ENCODE results near the gene FSIP1. TPM values are rescaled to one million over a fixed set of nuclear protein-coding genes. Genes with fewer than 3 reads are reported as not detected.

FSIP1 gene
- total RNA-seq, 2 donors from 2014 or later = 0.67 to 1.7 TPM

DNA sequence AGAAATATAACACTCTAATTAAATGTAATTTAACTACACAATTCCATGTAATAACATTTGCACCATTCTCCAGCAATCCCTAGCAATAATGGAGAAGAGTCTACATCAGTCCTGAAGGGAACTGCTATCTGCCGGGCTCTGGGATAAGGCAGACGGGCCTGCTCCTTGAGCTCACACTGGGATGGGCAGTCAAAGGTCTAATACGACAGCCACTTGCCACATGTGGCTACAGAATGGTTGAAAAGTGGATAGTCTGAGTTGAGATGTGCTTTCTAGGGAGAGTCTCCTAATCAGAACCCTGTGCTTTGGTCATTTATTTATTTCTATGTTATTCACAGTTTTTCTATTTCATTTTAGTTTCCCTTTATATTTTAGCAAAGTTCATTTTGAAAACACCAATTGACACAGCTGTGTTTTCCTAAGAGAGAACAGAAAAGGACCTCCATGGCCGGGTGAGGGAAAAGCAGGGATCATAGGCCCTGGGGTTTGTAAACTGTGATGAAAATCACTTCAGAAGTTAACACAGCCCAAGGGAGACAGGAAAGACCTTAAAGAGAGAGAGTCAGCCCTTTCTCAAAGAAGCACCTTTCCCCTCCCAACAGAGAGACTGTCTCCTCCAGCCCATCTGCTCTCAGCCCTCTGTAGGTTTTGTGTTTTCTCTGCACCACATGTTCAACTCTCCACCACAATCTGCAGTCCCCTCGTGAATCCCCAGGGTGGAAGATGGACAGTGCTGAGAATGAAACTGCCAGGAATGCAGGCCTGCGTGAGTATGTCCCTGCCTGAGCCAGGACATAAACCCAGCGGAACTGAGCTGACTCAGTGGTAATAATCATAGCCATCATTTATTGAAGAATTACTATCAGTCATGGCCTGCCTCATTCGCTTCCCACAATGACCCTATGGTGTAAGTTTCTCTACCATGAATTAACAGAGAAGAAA lies 11.6 kb downstream of the FSIP1 start:
- Mint-ChIP-seq H3K4me1 (peaks cover 13% of the 10 kb centered on the region), H3K27ac (no peak overlapping the region), H3K36me3 (ENCODE audit: low read depth) (no peaks in the 10 kb centered on the region), H3K4me3 (no peak overlapping the region), H3K27me3 (no peaks in the 10 kb centered on the region)
- H3K9me3 ChIP-seq (ENCODE audit: control insufficient read depth, low read length, poor library complexity, severe bottlenecking) = no peaks in the 10 kb centered on the region
- ATAC-seq = no peak
- DNase-seq = no peak

DNA sequence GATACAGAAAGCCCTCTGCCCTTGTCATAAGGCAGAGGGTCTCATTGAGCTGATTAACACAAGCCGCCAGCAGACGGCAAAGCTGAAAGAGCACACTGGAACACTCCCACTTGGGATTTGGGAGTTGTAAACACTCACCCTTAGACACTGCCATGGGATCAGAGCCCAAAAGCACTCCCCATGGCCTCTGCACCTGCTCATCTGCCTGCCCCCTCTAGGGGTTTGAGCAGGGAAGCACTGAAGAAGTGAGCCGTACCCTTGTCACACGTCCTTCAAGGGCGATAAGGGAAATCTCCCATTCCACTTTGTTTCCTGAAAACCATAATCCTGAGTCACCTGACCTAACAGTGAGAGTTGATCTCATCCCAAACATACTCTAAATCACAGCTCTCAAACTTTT lies 14.7 kb downstream of the FSIP1 start:
- H3K9me3 ChIP-seq (ENCODE audit: control insufficient read depth, low read length, poor library complexity, severe bottlenecking) = no peaks in the 10 kb centered on the region
- Mint-ChIP-seq H3K4me1 (peaks cover 4% of the 10 kb centered on the region), H3K36me3 (ENCODE audit: low read depth) (no peaks in the 10 kb centered on the region), H3K27me3 (no peaks in the 10 kb centered on the region), H3K27ac (no peak overlapping the region), H3K4me3 (no peak overlapping the region)
- ATAC-seq (no peak), DNase-seq (no peak)

DNA sequence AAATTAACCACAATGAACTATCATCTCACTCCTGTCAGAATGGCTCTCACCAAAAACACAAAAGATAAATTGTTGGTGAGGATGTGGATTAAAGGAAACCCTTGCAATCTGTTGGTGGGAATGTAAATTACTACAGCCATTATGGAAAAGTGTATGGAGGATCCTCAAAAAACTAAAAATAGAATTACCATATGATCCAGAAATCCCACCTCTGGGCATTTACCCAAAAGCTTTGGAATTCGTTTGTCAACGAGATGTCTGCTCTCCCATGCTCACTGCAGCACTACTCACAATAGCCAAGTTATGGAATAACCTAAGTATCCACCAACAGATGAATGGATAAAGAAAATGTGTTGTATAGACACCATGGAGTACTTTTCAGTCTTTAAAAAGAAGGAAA lies 21.6 kb downstream of the FSIP1 start:
- H3K4me1 Mint-ChIP-seq = peaks cover 3% of the 10 kb centered on the region
- no peak for ATAC-seq

DNA sequence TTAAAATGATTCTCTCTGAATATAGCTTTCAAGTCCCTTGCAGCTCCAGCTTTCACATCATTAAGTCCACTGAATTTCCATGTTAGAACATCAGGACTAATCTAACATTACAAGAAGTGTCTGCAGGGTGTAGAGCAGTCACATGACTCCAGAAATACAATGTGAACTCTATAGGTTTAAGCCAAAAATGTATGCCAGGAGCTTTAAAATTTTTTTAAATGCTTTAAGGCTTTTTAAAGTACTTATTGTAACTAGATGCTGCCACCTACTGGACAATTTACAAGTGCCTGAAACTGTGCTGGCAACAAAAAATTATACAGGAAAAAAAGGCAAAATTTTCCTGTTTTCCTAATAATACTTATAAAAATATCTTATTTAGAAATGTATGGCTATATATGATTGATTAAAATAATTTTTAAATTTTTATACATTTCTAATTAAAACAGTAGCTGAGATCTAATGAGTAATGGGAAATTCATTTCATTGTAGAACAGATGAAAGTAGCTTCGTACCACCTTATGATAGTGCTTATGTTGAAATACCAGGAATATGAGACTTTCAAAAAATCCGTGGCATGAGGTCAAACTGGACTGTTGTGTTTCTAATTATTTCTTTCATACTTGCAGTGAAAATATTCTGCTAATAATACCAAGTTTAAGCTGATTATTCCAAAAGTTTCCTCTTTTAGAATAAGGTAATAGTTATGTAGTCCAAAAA lies 25.7 kb downstream of the FSIP1 start:
- H3K27me3 Mint-ChIP-seq = peaks cover 7% of the 10 kb centered on the region
- no peak for DNase-seq
- peaks cover 6% of the 10 kb centered on the region for H3K4me1 Mint-ChIP-seq
- H3K36me3 Mint-ChIP-seq (ENCODE audit: low read depth) = peaks cover 2% of the 10 kb centered on the region
- ATAC-seq = peak; percentile 52
- H3K9me3 ChIP-seq (ENCODE audit: control insufficient read depth, low read length, poor library complexity, severe bottlenecking) = no peaks in the 10 kb centered on the region
- no peak overlapping the region for H3K4me3 Mint-ChIP-seq
- H3K27ac Mint-ChIP-seq = no peak overlapping the region

More for the DNA sequence above, 21.6 kb downstream of the FSIP1 start:
- Mint-ChIP-seq H3K27me3 (no peaks in the 10 kb centered on the region), H3K36me3 (ENCODE audit: low read depth) (peaks cover 2% of the 10 kb centered on the region), H3K4me3 (no peak overlapping the region), H3K27ac (no peak overlapping the region)
- DNase-seq = no peak
- no peaks in the 10 kb centered on the region for H3K9me3 ChIP-seq (ENCODE audit: control insufficient read depth, low read length, poor library complexity, severe bottlenecking)

DNA sequence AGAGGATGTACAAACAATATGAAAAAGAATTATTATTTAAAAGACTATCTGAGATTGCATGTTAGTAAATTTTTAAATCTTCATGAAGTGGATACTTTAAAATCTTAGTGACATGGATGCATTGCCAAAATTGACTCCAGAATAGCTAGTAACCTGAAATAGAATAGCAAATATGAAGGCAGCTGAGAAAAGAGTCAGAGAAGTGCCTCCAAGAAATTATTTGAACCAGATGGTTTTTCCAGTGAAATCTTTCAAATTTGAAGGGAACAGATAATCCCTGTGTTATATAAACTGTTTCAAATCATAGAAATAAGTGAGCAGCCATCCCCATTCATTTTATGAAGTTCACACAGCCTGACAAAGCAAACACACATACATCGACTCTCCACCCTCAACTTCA lies 29.6 kb downstream of the FSIP1 start:
- Mint-ChIP-seq H3K36me3 (ENCODE audit: low read depth) (no peaks in the 10 kb centered on the region), H3K27ac (no peak overlapping the region), H3K4me1 (peaks cover 3% of the 10 kb centered on the region), H3K27me3 (peaks cover 22% of the 10 kb centered on the region), H3K4me3 (no peak overlapping the region)
- DNase-seq (no peak), ATAC-seq (no peak)
- H3K9me3 ChIP-seq (ENCODE audit: control insufficient read depth, low read length, poor library complexity, severe bottlenecking) = no peaks in the 10 kb centered on the region

DNA sequence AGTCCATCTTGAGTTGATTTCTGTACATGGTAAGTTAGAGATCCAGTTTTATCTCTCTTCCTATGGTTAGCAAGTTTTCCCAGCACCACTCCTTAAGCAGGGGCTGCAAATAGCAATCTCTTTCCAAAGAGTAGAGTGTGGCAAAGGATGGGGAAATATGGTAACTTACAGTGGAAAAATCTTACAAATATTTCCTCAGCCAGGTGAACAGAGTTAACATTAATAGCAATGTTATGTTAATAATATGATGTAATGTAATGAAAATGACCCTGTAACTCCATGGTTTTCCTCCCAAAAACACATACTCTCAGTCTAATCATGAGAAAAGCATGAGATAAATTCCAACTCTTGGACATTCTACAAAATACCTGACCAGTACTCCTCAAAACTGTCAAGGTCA lies 30.4 kb downstream of the FSIP1 start:
- H3K4me1 Mint-ChIP-seq = peaks cover 3% of the 10 kb centered on the region
- H3K27me3 Mint-ChIP-seq = peaks cover 26% of the 10 kb centered on the region

DNA sequence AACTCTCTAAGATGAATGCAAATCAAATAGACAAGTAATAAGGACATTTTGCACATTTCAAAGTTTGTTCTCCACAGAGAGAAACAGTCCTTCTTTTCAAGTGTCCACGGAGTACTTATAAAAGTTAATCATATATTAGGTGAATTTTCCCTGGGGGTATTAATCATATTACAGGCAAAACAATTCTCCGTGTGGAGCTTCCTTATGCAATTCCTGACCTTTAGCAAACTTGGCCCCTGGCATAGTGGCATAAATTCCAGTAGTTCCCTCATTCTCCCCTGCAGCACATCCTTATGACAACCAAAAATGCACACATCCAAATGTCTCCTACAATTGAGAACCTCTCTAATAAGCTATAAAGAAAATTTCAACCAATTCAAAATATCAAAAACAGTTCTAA lies 34.4 kb downstream of the FSIP1 start:
- ATAC-seq = no peak
- Mint-ChIP-seq H3K27me3 (peaks cover 36% of the 10 kb centered on the region), H3K4me1 (peaks cover 2% of the 10 kb centered on the region), H3K27ac (peak overlapping the region; percentile 45), H3K4me3 (no peak overlapping the region), H3K36me3 (ENCODE audit: low read depth) (peaks cover 4% of the 10 kb centered on the region)
- no peak for DNase-seq
- no peaks in the 10 kb centered on the region for H3K9me3 ChIP-seq (ENCODE audit: control insufficient read depth, low read length, poor library complexity, severe bottlenecking)

More for the DNA sequence above, 30.4 kb downstream of the FSIP1 start:
- no peak overlapping the region for H3K4me3 Mint-ChIP-seq
- H3K27ac Mint-ChIP-seq = no peak overlapping the region
- DNase-seq (no peak), ATAC-seq (no peak)
- H3K9me3 ChIP-seq (ENCODE audit: control insufficient read depth, low read length, poor library complexity, severe bottlenecking) = no peaks in the 10 kb centered on the region
- no peaks in the 10 kb centered on the region for H3K36me3 Mint-ChIP-seq (ENCODE audit: low read depth)

DNA sequence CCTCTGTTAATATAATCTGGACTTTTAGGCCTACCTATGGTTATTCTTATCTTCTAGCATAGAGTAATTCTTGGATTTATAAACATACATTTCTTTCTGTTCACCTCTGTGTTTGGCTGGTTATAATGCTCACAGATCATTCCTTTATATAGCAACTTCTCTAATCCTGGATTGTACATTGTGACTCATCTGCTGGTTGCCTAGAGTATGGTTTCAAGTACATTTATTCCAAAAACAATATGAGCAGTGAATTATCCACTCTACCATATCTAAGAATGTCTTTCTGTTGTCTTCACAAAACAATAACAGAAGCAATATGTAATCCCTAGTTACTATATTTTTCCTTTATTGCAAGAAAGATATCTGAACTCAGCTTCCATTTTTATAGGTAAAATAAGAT lies 35.3 kb downstream of the FSIP1 start:
- H3K9me3 ChIP-seq (ENCODE audit: control insufficient read depth, low read length, poor library complexity, severe bottlenecking) = no peaks in the 10 kb centered on the region
- peaks cover 2% of the 10 kb centered on the region for H3K4me1 Mint-ChIP-seq
- H3K27me3 Mint-ChIP-seq = peaks cover 42% of the 10 kb centered on the region
- ATAC-seq = no peak
- no peak overlapping the region for H3K4me3 Mint-ChIP-seq
- no peak overlapping the region for H3K27ac Mint-ChIP-seq
- no peak for DNase-seq
- peaks cover 4% of the 10 kb centered on the region for H3K36me3 Mint-ChIP-seq (ENCODE audit: low read depth)

DNA sequence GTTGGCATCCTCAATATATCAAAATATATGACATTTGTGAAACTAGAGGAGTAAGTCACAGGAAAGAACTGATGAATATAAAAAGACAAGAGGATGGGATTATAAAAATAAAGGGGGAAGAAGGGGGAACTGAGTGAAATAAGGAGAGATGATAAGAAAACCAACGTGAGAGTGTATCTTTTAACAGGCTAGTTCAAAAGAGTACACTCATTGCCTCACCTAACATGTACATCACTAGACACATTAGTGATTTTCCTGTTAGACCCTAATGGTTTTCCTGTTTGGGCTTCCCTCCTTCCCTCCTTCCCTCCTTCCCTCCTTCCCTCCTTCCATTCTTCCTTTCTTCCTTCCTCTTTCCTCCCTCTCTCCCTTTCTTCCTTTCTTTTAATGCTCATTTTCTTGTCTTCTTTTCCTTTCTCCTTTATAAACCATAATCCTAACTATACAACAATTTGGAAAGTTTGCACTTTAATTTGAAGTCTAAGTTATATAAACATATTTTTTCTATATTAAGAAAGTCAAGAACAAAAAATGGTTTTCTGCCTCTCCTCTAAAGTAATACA lies 35.8 kb downstream of the FSIP1 start:
- Mint-ChIP-seq H3K4me1 (peaks cover 2% of the 10 kb centered on the region), H3K27me3 (peaks cover 44% of the 10 kb centered on the region), H3K27ac (no peak overlapping the region), H3K36me3 (ENCODE audit: low read depth) (peaks cover 4% of the 10 kb centered on the region), H3K4me3 (no peak overlapping the region)
- ATAC-seq (no peak), DNase-seq (no peak)
- H3K9me3 ChIP-seq (ENCODE audit: control insufficient read depth, low read length, poor library complexity, severe bottlenecking) = no peaks in the 10 kb centered on the region

DNA sequence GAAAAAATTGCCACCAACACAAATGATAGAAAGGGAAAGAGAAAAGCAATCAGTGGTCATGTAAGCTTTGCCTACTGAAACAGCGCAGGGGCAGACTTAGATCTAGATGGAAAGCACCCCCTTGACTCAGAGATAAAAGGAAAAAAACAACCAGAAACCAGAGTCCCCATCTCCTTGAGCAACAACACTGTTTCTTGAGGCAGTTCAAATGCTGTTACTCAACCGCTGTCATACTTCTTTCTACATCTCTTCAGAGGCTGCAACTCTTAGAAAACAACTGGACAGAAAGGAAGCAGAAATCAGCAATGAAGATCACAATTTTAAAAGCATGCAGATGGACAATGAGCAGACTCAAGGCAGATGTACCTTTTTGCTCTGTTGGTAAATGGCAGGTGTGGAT lies 36.5 kb downstream of the FSIP1 start:
- Mint-ChIP-seq H3K4me3 (no peak overlapping the region), H3K4me1 (peaks cover 2% of the 10 kb centered on the region), H3K27ac (no peak overlapping the region), H3K27me3 (peaks cover 44% of the 10 kb centered on the region), H3K36me3 (ENCODE audit: low read depth) (peaks cover 4% of the 10 kb centered on the region)
- ATAC-seq (no peak), DNase-seq (no peak)
- H3K9me3 ChIP-seq (ENCODE audit: control insufficient read depth, low read length, poor library complexity, severe bottlenecking) = no peaks in the 10 kb centered on the region

DNA sequence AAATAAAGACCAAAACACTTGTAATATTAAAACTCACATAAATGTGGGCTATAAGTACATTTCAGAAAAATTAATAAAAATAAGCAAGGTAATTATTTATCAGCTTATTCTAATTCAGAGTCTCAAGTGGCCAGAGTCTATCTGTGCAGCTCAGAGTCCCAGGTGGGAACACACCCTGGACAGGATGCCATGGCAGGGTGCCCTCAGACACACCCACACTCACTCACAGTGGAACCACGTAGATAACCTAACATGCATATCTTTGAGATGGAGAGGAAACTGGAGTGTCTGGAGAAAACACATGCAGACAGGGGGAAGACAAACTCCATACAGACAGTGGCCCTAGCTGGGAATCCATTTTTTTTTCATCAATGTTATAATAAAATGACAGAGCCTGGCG lies 37.2 kb downstream of the FSIP1 start:
- no peak for DNase-seq
- Mint-ChIP-seq H3K36me3 (ENCODE audit: low read depth) (peaks cover 4% of the 10 kb centered on the region), H3K27me3 (peaks cover 44% of the 10 kb centered on the region), H3K27ac (no peak overlapping the region), H3K4me1 (peaks cover 2% of the 10 kb centered on the region), H3K4me3 (no peak overlapping the region)
- H3K9me3 ChIP-seq (ENCODE audit: control insufficient read depth, low read length, poor library complexity, severe bottlenecking) = no peaks in the 10 kb centered on the region
- ATAC-seq = no peak

DNA sequence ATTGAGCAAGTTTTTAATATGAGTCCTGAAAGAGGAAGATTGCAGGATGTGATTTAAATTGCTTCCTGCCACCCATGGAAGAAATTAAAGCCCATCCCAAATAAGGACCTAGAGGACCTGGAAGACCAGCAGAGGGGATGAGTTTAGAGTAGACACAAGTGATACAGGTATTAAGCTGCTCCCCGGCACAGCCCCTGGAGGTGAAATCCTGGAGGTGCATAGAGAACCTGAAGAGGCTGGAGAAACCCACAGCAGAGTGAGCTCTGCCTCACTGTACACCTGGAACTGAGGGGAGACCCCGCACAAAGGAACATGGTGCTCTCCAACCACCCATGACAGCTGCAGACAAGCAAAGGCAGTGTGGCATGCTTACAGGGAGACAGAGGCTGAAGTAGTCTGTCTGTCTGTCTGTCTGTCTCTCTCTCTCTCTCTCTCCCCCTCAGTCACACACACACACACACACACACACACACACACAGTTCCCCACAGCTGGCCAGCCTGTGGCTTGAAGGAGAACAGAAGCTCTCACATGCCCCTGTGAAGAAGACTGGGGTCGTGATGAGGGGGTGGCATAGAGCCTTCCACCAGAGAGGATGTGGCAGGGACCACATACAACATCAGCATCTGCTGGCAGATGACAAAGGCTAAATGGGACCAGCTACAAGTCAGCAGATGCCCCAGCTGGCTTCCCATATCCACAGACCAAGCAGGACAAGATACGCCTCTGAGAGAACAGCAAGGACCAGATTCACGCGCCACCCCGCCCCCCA lies 38.1 kb downstream of the FSIP1 start:
- peaks cover 2% of the 10 kb centered on the region for H3K4me1 Mint-ChIP-seq
- H3K27me3 Mint-ChIP-seq = peaks cover 44% of the 10 kb centered on the region
- H3K4me3 Mint-ChIP-seq = no peak overlapping the region
- DNase-seq (no peak), ATAC-seq (no peak)
- no peaks in the 10 kb centered on the region for H3K9me3 ChIP-seq (ENCODE audit: control insufficient read depth, low read length, poor library complexity, severe bottlenecking)
- no peak overlapping the region for H3K27ac Mint-ChIP-seq
- H3K36me3 Mint-ChIP-seq (ENCODE audit: low read depth) = peaks cover 4% of the 10 kb centered on the region

DNA sequence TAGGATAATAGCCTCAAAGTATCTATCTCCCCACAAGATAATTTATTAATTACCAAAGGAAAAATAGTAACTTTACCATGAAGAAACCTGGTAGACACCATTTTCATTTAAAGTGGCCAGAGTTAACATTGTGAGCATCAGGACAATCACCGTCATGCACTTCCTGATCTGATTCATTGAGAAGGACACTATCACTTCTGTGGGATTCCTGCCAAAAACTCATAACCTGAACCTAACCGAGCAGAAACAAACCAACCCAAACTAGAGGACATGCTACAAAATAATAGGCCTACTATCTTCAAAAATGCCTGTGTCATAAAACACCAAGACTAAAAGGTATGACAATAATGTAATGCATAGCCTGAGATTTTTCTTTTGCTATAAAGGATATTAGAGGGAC lies 39.0 kb downstream of the FSIP1 start:
- peaks cover 2% of the 10 kb centered on the region for H3K4me1 Mint-ChIP-seq
- H3K9me3 ChIP-seq (ENCODE audit: control insufficient read depth, low read length, poor library complexity, severe bottlenecking) = no peaks in the 10 kb centered on the region
- no peak overlapping the region for H3K27ac Mint-ChIP-seq
- peaks cover 4% of the 10 kb centered on the region for H3K36me3 Mint-ChIP-seq (ENCODE audit: low read depth)
- peaks cover 35% of the 10 kb centered on the region for H3K27me3 Mint-ChIP-seq
- no peak for DNase-seq
- no peak for ATAC-seq
- no peak overlapping the region for H3K4me3 Mint-ChIP-seq
